Measurements from ENCODE around the gene PCOLCE2.

DNA sequence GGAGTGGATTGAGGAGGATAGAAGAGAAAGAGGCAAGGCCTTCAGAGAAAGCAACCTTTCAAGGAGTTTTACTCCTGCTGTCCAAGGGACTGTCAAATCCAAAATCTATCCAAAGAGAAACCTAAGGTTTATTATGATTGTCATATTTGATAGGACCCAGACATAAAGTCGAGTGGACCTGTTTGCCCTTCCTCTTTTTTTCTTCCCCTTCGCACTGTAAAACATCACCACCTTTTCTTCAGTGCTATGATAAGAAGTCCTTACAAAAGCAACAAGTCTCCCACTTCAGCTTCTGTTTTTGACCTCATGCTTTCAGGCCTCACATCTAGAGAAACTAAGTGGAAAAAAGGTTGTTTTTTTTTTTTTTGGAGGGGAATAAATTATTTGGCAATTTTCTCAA, 92.1 kb downstream of the PCOLCE2 start:
- TF ChIP-seq, protein P1, sequence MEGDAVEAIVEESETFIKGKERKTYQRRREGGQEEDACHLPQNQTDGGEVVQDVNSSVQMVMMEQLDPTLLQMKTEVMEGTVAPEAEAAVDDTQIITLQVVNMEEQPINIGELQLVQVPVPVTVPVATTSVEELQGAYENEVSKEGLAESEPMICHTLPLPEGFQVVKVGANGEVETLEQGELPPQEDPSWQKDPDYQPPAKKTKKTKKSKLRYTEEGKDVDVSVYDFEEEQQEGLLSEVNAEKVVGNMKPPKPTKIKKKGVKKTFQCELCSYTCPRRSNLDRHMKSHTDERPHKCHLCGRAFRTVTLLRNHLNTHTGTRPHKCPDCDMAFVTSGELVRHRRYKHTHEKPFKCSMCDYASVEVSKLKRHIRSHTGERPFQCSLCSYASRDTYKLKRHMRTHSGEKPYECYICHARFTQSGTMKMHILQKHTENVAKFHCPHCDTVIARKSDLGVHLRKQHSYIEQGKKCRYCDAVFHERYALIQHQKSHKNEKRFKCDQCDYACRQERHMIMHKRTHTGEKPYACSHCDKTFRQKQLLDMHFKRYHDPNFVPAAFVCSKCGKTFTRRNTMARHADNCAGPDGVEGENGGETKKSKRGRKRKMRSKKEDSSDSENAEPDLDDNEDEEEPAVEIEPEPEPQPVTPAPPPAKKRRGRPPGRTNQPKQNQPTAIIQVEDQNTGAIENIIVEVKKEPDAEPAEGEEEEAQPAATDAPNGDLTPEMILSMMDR (IDR thresholded peaks at IDR 0.05; ENCODE audit: low read depth, low read length, missing input control) = no peak
- TF ChIP-seq ZBTB33 (IDR thresholded peaks at IDR 0.05) = no peak
- TF ChIP-seq, protein P2, sequence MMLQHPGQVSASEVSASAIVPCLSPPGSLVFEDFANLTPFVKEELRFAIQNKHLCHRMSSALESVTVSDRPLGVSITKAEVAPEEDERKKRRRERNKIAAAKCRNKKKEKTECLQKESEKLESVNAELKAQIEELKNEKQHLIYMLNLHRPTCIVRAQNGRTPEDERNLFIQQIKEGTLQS (IDR thresholded peaks at IDR 0.05) = no peak
- no peak for TF ChIP-seq YY1 (IDR thresholded peaks at IDR 0.05)
- TF ChIP-seq RXRA (IDR thresholded peaks at IDR 0.05) = no peak
- no peak for TF ChIP-seq GABPA (IDR thresholded peaks at IDR 0.05 in 1 of 2, conservative IDR thresholded peaks at IDR 0.05 in 1 of 2)
- no peak for TF ChIP-seq MAX (IDR thresholded peaks at IDR 0.05)
- TF ChIP-seq FOXA1 (IDR thresholded peaks at IDR 0.05) = no peak
- no peak for TF ChIP-seq EGR1 (IDR thresholded peaks at IDR 0.05; ENCODE audit: low read depth in 2 of 2)
- TF ChIP-seq, protein P3, sequence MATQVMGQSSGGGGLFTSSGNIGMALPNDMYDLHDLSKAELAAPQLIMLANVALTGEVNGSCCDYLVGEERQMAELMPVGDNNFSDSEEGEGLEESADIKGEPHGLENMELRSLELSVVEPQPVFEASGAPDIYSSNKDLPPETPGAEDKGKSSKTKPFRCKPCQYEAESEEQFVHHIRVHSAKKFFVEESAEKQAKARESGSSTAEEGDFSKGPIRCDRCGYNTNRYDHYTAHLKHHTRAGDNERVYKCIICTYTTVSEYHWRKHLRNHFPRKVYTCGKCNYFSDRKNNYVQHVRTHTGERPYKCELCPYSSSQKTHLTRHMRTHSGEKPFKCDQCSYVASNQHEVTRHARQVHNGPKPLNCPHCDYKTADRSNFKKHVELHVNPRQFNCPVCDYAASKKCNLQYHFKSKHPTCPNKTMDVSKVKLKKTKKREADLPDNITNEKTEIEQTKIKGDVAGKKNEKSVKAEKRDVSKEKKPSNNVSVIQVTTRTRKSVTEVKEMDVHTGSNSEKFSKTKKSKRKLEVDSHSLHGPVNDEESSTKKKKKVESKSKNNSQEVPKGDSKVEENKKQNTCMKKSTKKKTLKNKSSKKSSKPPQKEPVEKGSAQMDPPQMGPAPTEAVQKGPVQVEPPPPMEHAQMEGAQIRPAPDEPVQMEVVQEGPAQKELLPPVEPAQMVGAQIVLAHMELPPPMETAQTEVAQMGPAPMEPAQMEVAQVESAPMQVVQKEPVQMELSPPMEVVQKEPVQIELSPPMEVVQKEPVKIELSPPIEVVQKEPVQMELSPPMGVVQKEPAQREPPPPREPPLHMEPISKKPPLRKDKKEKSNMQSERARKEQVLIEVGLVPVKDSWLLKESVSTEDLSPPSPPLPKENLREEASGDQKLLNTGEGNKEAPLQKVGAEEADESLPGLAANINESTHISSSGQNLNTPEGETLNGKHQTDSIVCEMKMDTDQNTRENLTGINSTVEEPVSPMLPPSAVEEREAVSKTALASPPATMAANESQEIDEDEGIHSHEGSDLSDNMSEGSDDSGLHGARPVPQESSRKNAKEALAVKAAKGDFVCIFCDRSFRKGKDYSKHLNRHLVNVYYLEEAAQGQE (IDR thresholded peaks at IDR 0.05) = no peak
- TF ChIP-seq TAF1 (conservative IDR thresholded peaks at IDR 0.05) = no peak
